GM18867 (cell line): ENCODE results near the gene ABCA12.
"Not testable (repeated sequence)": the region's sequence is repeated elsewhere in the genome, so short reads cannot be mapped to it uniquely, and the experiment has no call there.

Experiments
- ATAC-seq: cut with Tn5 transposase; IDR thresholded peaks from one replicate; pipeline ENCODE4 v1.9.1; 2021; ENCODE audit warnings: mild to moderate bottlenecking, moderate library complexity; ENCODE audit not compliant: unreplicated experiment

ABCA12 gene

GRCh38 chr2:215138479-215138878 is at the start of gene ABCA12:
Gene ABCA12, minus strand, starts transcription at chr2:215138626. Its CDS starts 418 bp downstream, at chr2:215138208.
- no peak for ATAC-seq

GRCh38 chr2:215188078-215188477 is 49.7 kb upstream of the ABCA12 start:
- no peak for ATAC-seq

GRCh38 chr2:215186021-215186420 is 47.6 kb upstream of the ABCA12 start:
- no peak for ATAC-seq

GRCh38 chr2:215178121-215178520 is 39.7 kb upstream of the ABCA12 start:
- ATAC-seq: no peak

- ATAC-seq: no peak
Measured at GRCh38 chr2:215171796-215172195, 33.4 kb upstream of the ABCA12 start.

- ATAC-seq: peak; percentile 88
Measured at GRCh38 chr2:215171151-215171550, 32.7 kb upstream of the ABCA12 start.

GRCh38 chr2:215166505-215166904 is 28.1 kb upstream of the ABCA12 start:
- ATAC-seq: not testable (repeated sequence)

GRCh38 chr2:215163319-215163718 is 24.9 kb upstream of the ABCA12 start:
- not testable (repeated sequence) for ATAC-seq

- ATAC-seq: no peak
Measured at GRCh38 chr2:215161301-215161829, 22.9 kb upstream of the ABCA12 start.

GRCh38 chr2:215160081-215160480 is 21.7 kb upstream of the ABCA12 start:
- ATAC-seq: no peak

- ATAC-seq: no peak
Measured at GRCh38 chr2:215156453-215156852, 18.0 kb upstream of the ABCA12 start.

GRCh38 chr2:215149894-215150293 is 11.5 kb upstream of the ABCA12 start:
- ATAC-seq: no peak

- no peak for ATAC-seq
Measured at GRCh38 chr2:215149486-215149885, 11.1 kb upstream of the ABCA12 start.

GRCh38 chr2:215149060-215149459 is 10.6 kb upstream of the ABCA12 start:
- no peak for ATAC-seq

- no peak for ATAC-seq
Measured at GRCh38 chr2:215145611-215146010, 7.2 kb upstream of the ABCA12 start.

GRCh38 chr2:215144106-215144875 is 5.9 kb upstream of the ABCA12 start:
- peak; percentile 55 for ATAC-seq

GRCh38 chr2:215143458-215143857 is 5.0 kb upstream of the ABCA12 start:
- no peak for ATAC-seq

- ATAC-seq: no peak
Measured at GRCh38 chr2:215141706-215142105, 3.3 kb upstream of the ABCA12 start.

GRCh38 chr2:215140166-215140707 is 1.8 kb upstream of the ABCA12 start:
- ATAC-seq: no peak

GRCh38 chr2:215137741-215138340 is 585 bp downstream of the ABCA12 start:
- ATAC-seq: no peak

GRCh38 chr2:215137329-215137686 is 1.1 kb downstream of the ABCA12 start:
- no peak for ATAC-seq
